ENCODE measurements around the gene MEIOB.
"Not testable (repeated sequence)": the region's sequence is repeated elsewhere in the genome, so short reads cannot be mapped to it uniquely, and the experiment has no call there.

The MEIOB gene

DNA sequence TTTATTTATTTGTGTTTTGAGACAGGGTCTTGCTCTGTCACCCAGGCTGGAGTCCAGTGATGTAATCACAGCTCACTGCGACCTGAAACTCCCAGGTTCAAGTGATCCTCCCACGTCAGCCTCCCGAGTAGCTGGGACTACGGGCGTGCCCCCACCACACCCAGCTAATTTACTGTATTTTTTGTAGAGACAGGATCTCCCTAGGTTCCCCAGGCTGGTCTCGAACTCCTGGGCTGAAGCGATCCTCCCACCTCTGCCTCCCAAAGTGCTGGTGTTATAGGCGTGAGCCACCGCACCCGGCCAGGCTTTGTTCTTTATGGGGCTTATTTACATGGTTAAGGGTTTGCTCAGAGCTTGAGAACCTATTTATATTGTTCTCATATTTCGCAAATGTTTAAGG, 5.8 kb upstream of the MEIOB start:
- DNase-seq (ENCODE audit: low read depth, low spot score) = no peak

DNA sequence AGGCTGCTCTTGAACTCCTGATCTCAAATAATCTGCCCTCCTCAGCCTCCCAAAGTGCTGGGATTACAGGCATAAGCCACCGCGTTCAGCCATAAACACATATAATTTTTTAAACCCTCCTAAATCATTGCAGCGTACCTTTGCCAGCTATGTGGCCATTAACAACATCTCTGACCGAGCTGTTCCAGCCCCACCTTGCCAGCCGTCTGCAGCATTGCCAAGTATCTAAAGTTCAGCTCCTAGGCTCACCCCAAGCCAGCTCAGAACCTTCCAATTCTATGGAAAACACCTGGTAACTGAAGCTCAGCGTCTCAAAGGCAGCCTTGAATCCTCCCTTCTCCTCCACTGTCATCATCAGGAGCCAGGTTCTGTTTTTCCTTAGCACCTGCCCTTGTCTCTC, 5.1 kb upstream of the MEIOB start:
- no peak for DNase-seq (ENCODE audit: low read depth, low spot score)

DNA sequence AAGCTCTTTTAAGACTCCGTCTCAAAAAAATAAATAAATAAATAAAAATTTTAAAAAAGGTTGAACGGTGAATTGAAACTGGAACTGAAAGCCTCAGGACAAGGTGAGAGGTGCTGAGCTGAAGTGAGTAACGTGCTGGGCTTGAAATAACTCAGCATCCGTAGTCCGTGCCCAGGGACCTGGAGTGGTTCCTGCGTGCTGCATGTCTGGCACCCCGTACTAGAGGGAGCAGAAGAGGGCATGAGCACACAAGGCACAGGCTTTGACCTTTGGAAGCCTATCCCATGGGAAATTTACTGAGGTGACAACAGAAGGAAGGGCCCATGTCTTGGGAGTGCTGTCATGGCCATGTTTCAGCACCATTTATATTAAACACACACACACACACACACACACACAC, 4.5 kb upstream of the MEIOB start:
- DNase-seq (ENCODE audit: low read depth, low spot score) = no peak

DNA sequence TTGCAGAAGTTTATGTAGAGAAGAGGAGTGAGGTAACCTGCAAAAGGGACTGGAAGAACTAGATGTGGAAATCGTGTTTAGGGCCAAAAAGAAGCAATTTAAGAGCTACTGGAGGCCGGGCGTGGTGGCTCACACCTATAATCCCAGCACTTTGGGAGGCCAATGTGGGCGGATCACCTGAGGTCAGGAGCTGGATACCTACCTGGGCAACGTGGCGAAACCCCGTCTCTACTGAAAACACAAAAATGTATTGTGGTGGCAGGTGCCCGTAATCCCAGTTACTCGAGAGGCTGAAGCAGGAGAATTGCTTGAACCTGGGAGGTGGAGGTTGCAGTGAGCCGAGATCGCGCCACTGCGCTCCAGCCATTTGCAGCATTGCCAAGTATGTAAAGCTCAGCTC, 4.1 kb upstream of the MEIOB start:
- DNase-seq (ENCODE audit: low read depth, low spot score) = not testable (repeated sequence)

DNA sequence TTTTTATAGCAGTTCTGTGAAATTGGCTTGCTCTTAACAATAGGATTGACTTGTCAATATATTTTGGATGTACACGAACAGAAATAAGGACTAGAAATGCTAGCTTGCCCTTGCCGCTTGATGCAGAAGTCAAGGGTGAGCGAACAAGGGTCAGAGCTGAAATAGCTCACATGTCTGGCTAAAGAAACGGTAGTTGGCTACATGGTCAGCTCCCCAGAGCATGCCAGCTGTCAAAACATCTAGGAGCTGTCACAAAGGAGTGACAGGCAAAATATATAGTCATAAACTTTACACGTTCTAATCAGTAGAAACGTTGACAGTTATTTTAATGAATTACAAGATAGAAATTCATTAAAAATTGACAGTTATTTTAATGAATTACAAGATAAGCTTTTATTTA, 2.9 kb upstream of the MEIOB start:
- no peak for DNase-seq (ENCODE audit: low read depth, low spot score)

DNA sequence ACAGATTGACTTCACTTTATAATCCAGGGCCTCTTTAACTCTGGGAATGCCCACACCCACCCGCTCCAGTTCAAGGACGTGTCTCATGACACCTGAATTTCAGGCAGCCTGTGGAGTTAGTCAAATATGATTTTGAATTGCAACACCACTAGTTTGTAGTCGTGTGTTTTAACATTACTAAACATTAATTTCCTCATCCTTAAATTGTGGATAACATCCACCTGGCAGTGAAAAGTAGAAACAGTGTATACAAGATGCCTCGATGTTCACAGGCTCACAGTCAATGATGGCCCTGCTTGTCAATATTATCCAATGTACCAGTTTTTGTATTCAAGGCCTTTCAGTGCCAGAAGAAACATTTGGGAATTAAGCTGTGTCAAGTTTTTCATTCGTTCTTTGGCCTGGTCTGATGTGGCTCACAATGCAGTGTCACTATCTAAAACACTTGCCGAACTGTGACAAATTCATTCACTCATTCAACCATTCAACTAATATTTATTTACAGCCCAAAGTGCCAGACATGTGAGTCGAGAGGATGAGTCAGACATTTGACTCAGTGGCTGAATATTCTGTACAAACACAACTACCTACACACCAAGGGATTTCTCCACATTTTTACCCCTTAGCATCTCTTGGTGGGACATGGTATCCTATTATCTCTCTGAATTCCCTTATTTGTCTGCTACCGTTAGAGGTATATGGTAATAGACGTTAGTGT, 1.4 kb downstream of the MEIOB start:
- DNase-seq (ENCODE audit: low read depth, low spot score) = no peak

DNA sequence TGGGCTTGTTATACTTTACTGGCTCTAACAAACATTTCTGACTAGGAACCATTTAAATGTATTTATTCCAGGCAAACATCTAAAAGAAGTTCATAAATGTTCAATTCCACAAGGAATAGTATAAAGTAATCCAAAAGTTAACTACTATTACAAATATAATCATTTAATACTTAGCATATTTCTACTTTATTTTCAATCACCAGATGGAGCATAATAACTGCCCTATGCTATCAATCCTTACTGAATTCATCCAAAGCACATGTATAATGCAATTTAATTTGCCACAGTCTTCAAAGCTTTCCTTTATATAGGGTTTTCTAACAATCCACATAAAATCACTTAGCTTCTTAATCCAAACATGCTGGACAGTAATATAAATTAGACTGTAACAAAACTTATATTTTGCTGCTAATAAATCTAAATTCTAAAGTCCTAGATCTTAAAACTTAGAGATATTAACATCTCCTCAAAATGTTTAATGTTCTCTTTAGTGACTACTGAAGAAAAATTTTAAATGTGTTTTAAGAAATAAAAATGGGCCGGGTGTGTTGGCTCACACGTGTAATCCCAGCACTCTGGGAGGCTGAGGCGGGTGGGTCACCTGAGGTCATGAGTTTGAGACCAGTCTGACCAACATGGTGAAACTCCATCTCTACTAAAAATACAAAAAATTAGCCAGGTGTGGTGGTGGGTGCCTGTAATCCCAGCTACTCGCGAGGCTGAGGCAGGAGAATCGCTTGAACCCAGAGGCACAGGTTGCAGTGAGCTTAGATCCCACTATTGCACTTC, 5.9 kb downstream of the MEIOB start:
- no peak for DNase-seq (ENCODE audit: low read depth, low spot score)

DNA sequence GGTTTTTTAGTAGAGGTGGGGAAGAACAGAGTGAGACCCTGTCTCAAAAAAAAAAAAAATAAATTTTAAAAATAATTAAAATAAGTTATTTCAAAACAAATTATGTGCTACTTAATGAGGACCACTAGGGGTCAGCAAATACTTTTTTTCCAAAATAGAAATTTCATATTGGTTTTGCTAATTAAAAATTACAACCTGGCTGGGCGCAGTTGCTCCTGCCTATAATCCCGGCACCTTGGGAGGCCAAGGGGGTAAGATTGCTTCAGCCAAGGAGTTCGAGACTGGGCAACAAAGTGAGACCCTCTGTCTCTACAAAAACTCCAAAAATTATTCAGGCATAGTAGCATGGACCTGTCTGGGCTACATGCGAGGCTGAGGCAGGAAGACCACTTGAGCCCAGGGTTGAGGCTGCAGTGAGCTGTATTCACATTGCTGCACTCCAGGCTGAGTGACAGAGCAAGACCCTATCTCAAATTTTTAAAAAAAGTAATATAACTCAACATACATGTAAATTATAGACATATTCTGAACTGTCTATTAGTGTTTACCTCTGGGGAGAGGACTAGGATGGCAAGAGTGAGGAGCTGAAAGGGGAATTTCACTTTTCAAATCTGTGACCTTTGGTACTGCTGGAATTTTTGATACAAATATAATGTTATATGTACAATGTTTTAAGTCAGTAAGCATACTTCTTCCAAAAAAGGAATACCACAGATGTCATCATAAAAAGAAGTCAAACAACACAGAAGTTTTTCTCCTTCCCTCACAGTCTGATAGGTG, 8.1 kb downstream of the MEIOB start:
- DNase-seq (ENCODE audit: low read depth, low spot score) = peak; percentile 11

DNA sequence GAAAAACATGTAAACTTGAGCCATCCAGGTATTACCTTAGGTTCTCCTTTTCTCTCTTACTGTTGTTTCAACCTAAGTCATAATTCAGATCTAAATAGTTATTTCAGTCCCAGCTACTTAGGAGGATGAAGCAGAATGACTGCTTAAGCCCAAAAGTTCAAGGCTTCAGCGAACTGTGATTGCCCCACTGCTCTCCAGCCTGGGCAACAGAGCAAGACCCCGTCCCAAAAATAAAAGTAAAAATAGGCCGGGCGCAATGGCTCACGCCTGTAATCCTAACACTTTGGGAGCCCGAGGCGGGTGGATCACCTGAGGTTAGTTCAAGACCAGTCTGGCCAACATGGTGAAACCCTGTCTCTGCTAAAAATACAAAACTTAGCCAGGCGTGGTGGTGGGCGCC, 9.6 kb downstream of the MEIOB start:
- no peak for DNase-seq (ENCODE audit: low read depth, low spot score)

DNA sequence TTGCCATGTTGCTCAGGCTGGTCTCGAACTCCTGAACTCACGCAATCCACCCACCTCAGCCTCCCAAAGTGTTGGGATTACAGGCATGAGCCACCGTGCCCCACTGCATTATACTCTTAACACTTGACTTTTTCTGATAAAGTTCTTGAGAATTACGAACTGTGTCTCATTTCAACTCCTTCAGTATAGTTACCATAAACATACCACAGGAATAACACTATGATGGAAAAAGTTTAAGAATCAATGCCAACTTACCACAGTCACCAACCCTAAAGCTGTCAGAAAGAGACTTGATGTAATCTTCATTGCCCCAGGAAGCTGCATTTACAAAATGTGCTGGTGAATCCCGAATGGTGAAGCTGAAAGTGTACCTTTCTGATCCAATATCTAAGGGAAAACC, 10.2 kb downstream of the MEIOB start:
- DNase-seq (ENCODE audit: low read depth, low spot score) = no peak

DNA sequence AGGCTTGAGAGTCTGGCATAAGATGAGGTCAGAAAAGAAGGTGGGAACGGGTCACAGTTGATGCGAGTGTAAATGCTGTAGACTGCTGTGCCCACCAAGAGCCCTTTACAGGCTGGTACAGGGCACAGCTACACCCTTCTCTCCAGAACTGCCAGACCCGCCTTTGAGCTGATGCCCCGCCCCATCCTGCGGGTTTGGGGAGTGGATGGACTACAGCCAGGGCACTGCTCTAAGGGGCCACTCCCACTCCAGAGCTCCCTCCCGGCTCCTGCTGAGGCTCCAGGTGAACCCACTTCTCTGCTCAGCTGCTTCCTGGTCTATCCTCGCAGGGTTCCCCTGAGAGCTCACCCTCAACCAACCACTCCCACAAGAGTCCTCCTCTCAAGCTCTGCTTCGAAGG, 12.3 kb downstream of the MEIOB start:
- DNase-seq (ENCODE audit: low read depth, low spot score) = no peak

DNA sequence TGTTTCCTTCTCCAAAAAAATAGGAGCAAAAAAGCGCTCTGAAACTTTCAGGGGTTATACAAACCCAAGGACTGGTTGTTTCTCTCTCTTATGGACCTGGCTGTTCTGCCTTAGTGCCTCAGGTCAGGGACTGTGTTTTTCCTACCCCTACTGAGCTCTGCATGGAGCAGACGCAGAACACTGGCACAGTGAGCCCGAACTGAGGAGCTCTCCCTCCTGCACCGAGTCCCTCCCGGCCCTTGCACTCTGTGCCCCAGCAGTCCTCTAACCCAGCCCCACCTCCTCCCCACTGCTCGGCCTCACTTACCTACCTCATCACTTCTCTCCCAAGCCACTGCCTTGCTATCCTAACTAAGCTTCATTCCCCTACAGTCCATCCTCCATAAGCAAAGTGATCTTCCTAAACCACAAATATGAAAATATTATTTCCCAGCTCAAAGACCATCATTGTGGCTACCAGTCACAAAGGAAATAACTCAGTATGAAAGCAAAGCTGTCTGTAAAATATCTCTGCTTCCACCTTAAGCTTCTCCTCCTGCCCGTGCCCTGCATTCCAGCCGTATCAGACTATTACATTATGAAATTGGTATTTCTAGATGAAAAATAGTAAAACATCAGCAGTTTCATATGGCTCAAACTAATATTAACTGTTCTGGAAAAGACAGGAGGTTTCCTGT, 13.6 kb downstream of the MEIOB start:
- peak; percentile 37 for DNase-seq (ENCODE audit: low read depth, low spot score)

DNA sequence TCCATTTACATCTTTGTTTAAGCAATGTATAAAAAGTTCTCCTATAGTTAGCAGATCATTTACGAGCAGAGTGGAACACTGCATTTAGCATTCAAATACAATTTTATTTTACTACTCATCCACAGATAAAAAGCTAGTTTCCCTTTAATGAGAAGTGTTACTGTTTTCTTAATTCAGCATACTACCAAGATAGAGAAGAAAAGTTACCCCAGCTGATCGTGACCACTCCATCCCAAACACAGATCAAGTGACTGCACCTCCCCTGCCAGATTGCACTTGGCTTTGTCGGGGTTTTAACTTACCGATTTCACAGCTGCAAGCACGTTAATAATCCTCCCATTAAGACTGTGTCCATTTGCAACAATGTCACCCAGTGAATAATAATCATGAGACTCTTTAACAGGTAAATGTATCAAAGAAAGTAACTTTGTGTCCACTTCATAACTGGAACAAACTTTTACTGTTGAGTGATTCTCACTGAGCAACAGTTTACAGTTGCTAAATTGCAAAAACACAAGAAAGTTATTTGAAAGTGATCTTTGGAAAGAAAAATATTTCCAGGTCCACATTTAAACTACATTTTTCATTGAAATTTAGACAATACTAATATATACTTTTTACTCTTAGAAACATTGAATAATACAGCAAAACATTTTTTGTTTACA, 14.4 kb downstream of the MEIOB start:
- no peak for DNase-seq (ENCODE audit: low read depth, low spot score)

DNA sequence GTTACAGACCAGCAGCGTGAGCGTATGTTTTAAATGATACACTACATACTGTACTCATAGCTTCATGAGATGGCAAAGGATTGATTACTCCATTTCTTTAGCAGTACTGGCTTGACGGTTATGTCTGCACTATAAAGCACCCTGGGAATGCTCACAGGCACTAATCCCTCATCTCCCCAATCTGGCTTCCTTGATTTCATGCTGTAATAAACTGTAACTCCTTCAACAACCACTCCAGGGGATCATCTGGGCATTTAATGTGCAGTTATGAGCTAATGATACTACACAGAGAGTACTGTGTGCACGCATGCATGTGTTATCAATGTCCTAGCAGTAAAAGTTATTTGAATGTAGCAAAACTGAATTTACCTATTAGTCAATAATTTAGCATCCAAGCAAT, 20.2 kb downstream of the MEIOB start:
- DNase-seq (ENCODE audit: low read depth, low spot score) = no peak

DNA sequence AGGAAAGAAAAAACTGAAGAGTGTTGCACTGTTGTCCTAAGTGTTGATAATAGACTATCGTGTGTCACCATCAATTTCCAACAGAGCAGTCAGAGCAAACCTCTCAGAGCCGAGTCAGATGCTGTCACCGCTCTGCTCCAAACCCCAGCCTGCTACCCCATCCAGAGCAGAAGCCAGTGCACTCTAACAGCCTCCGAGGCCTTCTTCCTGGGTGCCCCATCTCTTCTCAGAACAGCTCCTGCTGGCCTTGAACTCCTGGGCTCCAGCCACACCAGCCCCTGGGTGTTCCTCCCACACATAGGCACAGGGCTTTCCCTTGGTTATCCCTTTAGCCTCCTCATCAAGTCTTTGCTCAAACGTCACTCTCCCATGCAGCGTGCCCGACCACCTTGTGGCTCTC, 21.0 kb downstream of the MEIOB start:
- DNase-seq (ENCODE audit: low read depth, low spot score) = no peak

DNA sequence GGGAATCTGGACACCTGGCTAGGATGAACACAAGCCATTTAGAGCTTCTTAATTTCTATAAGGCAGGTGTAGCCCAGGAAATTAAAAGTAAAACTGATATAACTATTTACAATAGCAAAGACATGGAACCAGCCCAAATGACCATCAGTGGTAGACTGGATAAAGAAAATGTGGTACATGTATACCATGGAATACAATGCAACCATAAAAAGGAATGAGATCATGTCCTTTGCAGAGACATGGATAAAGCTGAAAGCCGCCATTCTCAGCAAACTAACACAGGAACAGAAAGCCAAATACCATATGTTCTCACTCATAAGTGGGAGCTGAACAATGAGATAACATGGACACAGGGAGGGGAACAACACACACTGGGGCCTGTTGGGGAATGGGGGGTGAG, 25.5 kb downstream of the MEIOB start:
- no peak for DNase-seq (ENCODE audit: low read depth, low spot score)

DNA sequence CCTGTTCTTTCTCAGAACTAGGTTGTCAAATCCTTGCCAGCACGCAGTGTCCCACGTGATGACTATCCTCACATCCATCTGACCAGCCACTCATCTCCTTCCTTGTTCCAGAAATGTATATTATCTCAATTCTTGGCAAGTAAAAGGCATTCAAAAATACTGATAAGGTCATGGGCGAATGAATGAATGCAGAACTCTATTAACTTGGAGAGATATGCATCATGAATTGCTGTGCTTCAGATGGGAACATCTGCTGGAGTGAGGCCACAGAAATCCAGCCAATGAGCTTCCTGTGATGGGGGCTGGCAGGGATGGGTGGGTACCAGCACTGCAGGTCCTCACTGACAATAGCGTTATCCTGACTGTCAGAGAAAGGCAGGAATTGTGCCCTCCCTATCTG, 26.0 kb downstream of the MEIOB start:
- no peak for DNase-seq (ENCODE audit: low read depth, low spot score)

DNA sequence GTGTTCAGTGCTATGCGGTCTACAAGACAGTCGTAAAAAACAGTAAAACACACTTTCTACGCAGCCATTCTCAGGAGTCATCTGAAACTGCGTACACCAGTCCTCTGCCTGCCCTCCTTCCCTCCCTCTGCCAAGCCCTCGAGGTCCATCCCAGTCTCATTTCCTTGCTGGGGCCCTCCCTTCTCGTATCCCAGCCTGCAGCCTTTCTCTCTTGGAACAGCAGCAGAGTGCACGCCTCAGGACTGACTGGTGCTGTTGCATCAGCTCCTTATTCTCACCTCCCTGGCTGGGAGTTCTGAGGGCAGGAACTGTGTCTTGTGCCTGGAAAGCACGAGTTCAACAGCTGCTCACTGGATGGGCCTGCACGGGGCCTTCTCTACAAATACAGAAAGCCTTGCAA, 32.4 kb downstream of the MEIOB start:
- peak; percentile 60 for DNase-seq (ENCODE audit: low read depth, low spot score)

DNA sequence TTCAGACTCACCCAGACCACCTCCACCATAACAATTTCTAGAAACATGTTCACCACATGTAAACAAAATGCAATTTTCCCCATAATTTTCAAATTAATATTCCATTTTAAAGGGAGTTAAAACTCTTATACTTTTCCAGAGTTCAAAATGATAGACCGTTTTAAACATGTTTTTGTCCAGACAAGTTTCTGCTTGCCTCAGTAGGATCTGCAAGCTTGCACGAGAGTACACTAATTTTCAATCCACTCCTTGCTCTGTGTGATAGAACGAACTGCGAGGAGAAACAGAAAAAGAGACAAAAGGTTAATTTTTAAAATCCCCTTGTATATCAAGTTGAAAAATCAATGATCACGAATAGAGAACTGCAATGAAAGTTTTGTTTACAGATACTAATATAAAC, 37.9 kb downstream of the MEIOB start:
- DNase-seq (ENCODE audit: low read depth, low spot score) = no peak

DNA sequence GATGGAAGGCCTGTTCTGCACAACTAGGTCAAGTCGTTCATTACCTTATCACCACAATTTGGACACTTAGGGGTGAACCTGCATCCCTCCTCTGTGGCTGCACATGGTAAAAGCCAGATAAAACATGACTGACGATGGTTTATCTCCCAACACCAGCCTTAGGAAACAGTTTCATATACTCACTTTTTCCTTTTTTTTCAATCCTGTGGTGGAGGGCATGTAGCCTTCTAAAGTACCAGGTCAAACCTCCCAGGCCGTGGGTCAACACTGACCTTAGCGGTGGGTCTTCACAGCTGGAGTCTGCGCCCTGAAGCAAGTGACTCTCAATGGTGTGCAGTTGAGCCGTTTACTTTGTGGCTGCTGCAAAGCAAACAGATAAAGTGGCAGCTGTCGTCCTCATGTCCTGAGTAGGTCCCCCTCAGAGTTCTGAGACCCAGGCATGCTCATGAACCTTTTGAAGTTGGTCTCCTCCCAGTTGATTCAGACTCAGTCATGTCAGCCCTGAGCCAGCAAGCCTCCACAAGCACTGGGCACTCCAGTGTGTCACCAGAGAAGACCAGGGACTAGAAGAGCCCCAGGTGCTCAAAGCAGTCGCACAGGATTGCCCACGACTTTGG, 39.0 kb downstream of the MEIOB start:
- DNase-seq (ENCODE audit: low read depth, low spot score) = peak; percentile 11

Data from ELF-1 (cell line).